NCI-H510A treated with DMSO at 0.1 percent for 48 hours (cell line): ENCODE results near the gene PIK3IP1.

ENCODE experiments used
- DNase-seq: peaks from one replicate; lab custom pipeline; 2025; lab: John Stamatoyannopoulos, UW

Gene PIK3IP1

DNA sequence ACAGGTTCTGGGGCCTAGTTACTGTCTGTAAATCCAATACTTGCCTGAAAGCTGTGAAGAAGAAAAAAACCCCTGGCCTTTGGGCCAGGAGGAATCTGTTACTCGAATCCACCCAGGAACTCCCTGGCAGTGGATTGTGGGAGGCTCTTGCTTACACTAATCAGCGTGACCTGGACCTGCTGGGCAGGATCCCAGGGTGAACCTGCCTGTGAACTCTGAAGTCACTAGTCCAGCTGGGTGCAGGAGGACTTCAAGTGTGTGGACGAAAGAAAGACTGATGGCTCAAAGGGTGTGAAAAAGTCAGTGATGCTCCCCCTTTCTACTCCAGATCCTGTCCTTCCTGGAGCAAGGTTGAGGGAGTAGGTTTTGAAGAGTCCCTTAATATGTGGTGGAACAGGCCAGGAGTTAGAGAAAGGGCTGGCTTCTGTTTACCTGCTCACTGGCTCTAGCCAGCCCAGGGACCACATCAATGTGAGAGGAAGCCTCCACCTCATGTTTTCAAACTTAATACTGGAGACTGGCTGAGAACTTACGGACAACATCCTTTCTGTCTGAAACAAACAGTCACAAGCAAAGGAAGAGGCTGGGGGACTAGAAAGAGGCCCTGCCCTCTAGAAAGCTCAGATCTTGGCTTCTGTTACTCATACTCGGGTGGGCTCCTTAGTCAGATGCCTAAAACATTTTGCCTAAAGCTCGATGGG lies 13.5 kb downstream of the PIK3IP1 start:
- DNase-seq = no peak

DNA sequence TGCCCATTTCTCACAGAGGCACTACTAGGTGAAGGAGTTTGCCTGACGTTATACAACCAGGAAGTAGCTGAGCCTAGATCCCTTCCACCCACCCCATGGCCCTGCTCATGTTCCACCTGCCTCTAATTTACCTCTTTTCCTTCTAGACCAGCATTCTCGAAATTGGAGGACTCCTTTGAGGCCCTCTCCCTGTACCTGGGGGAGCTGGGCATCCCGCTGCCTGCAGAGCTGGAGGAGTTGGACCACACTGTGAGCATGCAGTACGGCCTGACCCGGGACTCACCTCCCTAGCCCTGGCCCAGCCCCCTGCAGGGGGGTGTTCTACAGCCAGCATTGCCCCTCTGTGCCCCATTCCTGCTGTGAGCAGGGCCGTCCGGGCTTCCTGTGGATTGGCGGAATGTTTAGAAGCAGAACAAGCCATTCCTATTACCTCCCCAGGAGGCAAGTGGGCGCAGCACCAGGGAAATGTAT lies 14.1 kb downstream of the PIK3IP1 start:
- no peak for DNase-seq

- no peak for DNase-seq
Observed at GRCh38 chr22:31277741-31278140, 14.5 kb downstream of the PIK3IP1 start.

GRCh38 chr22:31276426-31277167 lies 15.7 kb downstream of the PIK3IP1 start:
- DNase-seq = no peak

- DNase-seq = no peak
Observed at GRCh38 chr22:31275576-31275975, 16.7 kb downstream of the PIK3IP1 start.

DNA sequence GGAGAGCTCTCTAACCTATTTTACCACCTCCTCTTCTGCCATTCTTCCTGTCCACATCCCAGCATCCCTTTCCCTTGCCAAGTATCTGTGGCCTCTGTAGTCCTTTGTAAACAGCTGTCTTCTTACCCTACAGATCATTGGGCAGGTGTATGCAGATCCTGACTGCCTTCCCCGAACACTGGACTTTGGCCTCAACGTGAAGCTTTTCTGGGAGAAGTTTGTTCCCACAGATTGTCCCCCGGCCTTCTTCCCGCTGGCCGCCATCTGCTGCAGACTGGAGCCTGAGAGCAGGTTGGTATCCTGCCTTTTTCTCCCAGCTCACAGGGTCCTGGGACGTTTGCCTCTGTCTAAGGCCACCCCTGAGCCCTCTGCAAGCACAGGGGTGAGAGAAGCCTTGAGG lies 17.3 kb downstream of the PIK3IP1 start:
- DNase-seq = no peak

DNA sequence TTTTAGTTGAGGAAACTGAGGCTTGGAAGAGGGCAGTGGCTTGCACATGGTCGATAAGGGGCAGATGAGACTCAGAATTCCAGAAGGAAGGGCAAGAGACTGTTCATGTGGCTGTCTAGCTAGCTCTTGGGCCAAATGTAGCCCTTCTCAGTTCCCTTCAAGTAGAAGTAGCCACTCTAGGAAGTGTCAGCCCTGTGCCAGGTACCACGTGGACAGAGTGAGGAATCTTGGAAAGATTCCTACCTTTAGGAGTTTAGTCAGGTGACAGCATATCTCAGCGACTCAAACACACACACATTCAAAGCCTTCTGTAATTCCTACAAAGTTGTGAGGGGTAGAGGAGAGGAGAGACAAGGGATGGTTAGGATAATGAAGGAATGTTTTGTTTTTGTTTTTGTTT lies 18.3 kb downstream of the PIK3IP1 start:
- DNase-seq = no peak

DNA sequence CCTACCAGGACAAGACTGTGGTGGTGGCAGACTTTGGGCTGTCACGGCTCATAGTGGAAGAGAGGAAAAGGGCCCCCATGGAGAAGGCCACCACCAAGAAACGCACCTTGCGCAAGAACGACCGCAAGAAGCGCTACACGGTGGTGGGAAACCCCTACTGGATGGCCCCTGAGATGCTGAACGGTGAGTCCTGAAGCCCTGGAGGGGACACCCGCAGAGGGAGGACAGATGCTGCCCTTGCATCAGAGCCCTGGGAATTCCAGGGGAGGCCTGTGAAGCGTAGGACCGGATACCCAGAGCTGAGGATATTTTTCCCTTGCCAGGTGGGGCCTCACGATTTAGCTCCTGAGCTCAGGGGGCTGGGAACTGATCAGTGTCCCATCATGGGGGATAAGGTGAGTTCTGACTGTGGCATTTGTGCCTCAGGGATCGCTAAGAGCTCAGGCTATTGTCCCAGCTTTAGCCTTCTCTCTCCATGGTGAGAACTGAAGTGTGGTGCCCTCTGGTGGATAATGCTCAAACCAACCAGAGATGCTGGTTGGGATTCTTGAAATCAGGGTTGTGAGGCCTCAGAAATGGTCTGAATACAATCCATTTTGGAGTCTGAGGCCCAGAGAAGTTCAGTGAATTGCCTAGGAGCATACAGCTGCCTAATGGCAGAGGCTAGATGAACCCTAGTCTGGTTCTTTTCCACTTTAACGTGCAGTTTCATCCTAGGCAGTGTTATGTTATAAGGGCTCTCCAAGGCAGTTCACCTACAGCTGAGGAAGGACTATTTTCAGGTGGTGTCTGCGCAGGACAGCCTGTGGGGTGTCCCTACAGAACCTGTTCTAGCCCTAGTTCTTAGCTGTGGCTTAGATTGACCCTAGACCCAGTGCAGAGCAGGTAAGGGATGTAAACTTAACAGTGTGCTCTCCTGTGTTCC lies 19.5 kb downstream of the PIK3IP1 start:
- peak; percentile 50 for DNase-seq

GRCh38 chr22:31271485-31271884 lies 20.8 kb downstream of the PIK3IP1 start:
- DNase-seq = no peak

GRCh38 chr22:31271026-31271425 lies 21.3 kb downstream of the PIK3IP1 start:
- DNase-seq = no peak

GRCh38 chr22:31269892-31270579 lies 22.3 kb downstream of the PIK3IP1 start:
- no peak for DNase-seq

DNA sequence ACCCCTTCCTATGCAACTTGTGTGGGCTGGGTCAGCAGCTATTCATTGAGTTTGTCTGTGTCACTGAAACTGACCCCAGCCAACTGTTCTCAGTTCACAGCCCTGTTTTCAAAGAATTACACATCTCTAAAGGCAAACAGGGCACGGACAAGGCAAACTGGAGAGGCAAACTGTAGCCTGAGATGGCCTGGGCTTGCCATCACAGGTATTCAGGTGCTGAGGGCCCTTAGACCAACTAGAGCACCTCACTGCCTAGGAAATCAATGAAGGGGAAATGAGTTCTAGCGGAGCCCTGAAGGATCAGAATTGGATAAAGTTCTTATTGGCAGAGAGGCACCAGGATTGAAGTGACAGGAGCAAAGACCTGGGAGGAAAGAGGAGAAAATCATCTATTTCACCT lies 24.0 kb downstream of the PIK3IP1 start:
- no peak for DNase-seq

DNA sequence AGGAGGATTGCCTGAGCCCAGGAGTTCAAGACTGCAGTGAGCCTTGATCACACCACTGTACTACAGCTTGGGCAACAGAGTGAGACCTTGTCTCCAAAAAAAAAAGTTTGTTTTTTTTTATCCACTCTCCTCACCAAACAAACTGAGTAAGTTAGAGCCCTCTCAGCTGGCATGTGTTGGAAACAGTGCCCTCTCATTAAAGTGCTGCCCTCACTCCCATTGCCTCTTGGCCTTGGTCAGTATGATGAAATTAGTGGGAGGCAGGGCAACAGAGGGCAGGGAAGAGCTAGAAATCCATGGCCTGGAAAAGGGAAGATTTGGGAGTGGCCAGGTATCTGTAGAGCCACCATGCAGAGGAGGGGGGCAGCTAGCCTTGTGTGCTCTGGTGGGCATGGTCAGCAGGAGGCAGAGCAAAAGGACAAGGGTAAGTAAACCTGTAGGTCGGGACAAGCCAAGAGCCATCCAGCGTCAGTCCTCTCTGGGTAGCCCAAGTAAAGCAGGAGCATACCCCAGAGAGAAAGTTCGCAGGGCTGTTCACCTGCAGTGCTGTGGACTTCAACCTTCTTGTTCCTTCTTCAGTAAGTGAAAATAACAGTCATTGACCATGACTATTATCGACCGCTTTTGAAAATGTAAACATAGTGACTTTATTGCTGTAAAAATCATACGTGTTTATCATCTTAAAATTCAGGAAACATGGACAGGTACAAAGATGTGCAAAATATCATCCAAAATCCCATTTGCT lies 28.2 kb downstream of the PIK3IP1 start:
- no peak for DNase-seq

GRCh38 chr22:31262312-31263133 lies 29.8 kb downstream of the PIK3IP1 start:
- no peak for DNase-seq

DNA sequence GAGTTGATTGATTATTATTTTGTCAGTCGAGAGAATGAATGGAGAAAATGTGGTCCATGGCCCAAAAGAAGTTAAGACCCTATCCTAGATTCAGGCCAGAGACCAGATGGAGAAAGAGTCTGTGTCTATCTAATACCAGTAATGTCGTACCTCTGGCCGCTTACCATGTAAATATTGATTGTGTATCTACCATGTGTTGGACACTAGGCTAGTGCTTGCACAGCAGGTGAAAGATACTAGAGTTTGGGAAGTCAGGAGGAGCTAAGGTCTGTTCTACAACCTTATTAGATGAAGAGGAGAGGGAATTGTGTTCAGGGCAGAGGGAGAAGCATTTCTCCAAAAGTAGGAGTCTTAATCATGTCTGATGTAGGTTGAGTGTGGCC lies 31.8 kb downstream of the PIK3IP1 start:
- DNase-seq = no peak

DNA sequence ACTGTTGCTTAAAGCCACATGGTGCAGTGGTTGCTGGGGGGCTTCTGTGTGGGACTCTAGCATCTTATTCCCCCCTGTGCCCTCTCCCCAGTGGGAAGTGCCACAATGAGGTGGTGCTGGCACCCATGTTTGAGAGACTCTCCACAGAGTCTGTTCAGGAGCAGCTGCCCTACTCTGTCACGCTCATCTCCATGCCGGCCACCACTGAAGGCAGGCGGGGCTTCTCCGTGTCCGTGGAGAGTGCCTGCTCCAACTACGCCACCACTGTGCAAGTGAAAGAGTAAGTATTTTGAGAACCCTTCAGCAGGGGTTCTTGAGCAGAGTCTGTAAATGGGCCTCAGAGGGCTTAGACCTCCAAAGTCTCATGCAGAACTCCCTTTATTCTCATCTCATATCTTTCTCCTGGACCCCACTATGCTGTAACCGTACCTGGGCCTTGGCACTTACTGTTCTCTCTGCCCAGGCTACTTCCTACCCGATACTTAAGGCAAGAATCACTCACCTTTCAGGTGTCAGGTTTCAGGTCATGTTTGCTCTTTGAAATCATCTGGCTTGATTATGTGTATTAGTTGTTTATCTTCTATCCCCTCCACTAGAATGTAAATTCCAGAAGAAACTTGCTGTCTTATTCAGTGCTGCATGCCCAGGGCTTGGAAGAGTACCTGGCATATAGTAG lies 32.4 kb downstream of the PIK3IP1 start:
- DNase-seq = peak; percentile 18

DNA sequence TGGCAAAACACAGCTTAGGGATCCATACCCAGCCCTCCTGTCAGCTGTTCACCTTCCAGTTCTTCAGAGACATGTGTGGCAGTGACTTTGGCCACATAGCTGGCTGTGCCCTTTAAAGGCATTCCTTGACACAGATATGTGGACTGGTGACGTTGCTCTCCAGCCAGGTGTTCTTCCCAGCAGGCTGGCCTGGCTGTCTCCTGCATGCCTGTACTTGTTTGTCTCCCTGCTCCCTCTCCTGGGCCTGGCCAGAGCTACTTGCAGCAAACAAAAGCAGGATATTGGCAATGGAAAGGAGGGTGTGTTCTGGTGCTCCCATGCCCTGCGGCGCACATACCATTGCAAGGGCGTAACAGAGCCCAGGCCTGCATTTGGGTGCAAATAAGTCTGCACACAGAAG lies 38.3 kb downstream of the PIK3IP1 start:
- DNase-seq = peak; percentile 70

DNA sequence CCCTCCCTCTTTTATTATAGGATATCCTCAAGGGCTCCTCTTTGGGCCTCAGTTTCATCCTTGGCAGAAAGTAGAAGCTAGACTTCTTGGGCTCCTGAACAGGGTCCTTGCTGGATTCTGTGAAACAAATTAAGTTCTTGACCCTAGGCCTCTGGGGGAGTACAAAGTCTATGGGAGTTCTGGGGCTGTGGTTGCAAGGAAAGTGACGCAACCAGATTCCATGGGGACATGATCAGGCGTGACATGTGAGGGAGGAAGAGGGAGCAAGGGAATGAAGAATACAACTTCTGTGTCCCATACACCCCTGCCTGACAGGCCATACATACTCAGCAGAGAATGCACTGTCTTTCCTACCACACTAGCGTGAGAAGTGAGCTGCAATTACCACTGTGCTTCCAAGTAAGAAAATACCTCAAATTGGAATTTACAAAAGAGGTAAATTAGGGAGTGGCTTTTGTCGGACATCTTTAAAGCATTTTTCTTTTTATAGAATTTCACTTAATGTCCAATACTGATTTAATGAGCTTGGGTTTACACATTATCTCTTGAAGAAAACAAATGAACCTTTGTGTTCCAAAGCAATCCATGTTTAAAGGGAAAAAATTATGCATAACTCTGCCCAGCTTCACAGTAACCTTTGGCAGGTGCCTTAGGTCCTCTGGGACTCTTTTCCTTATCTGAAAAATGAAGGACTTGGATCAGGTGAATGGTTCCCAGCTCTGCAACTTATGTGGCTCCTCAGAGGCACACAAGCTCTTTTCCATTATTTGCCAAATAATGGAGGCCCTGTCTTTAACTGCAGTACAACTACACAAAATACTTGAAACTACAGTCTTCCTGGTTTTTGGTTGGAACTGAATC lies 41.3 kb downstream of the PIK3IP1 start:
- DNase-seq = no peak
